HG03354 (cell line): ENCODE results near the gene ACSF3.
"Not testable (repeated sequence)": the region's sequence is repeated elsewhere in the genome, so short reads cannot be mapped to it uniquely, and the experiment has no call there.

Experiments
- ATAC-seq: cut with Tn5 transposase; IDR thresholded peaks from one replicate; pipeline ENCODE4 v1.9.1; 2021; ENCODE audit warnings: mild to moderate bottlenecking; ENCODE audit not compliant: unreplicated experiment, poor library complexity, severe bottlenecking

The ACSF3 gene

GRCh38 chr16:89071686-89072547 lies 21.7 kb upstream of the ACSF3 start:
- ATAC-seq, result no peak

GRCh38 chr16:89072548-89073130 lies 21.0 kb upstream of the ACSF3 start:
- ATAC-seq, result no peak

- ATAC-seq, result no peak
Measured at GRCh38 chr16:89073346-89074071, 20.1 kb upstream of the ACSF3 start.

- not testable (repeated sequence) for ATAC-seq
Measured at GRCh38 chr16:89074072-89074674, 19.5 kb upstream of the ACSF3 start.

GRCh38 chr16:89074803-89075688 lies 18.6 kb upstream of the ACSF3 start:
- ATAC-seq, result no peak

- ATAC-seq, result no peak
Measured at GRCh38 chr16:89076159-89076558, 17.5 kb upstream of the ACSF3 start.

GRCh38 chr16:89077076-89077475 lies 16.6 kb upstream of the ACSF3 start:
- no peak for ATAC-seq

- ATAC-seq, result no peak
Measured at GRCh38 chr16:89078172-89078571, 15.5 kb upstream of the ACSF3 start.

- no peak for ATAC-seq
Measured at GRCh38 chr16:89079434-89079980, 14.1 kb upstream of the ACSF3 start.

GRCh38 chr16:89080196-89080853 lies 13.3 kb upstream of the ACSF3 start:
- ATAC-seq, result no peak

- ATAC-seq, result no peak
Measured at GRCh38 chr16:89081556-89081955, 12.1 kb upstream of the ACSF3 start.

GRCh38 chr16:89084411-89084810 lies 9.2 kb upstream of the ACSF3 start:
- no peak for ATAC-seq

- ATAC-seq, result no peak
Measured at GRCh38 chr16:89084814-89085612, 8.6 kb upstream of the ACSF3 start.

- ATAC-seq, result no peak
Measured at GRCh38 chr16:89085755-89086154, 7.9 kb upstream of the ACSF3 start.

- no peak for ATAC-seq
Measured at GRCh38 chr16:89087922-89088497, 5.6 kb upstream of the ACSF3 start.

- no peak for ATAC-seq
Measured at GRCh38 chr16:89089120-89089519, 4.5 kb upstream of the ACSF3 start.

GRCh38 chr16:89090182-89090630 lies 3.4 kb upstream of the ACSF3 start:
- ATAC-seq, result no peak
